Caco-2 (cell line): ENCODE results near the gene PCDHA2. TPM values are rescaled to one million over a fixed set of nuclear protein-coding genes. Genes with fewer than 3 reads are reported as not detected.
"Not testable (repeated sequence)": the region's sequence is repeated elsewhere in the genome, so short reads cannot be mapped to it uniquely, and the experiment has no call there.

Experiments
- BruUV-seq: library from RNA; stranded (reverse); fragments of 400-500 nt; replicated peaks from 2 replicates; lab custom pipeline; 2021; lab: Mats Ljungman, UMichigan
- CTCF ChIA-PET: fragments of 300-600 bp; sonication (Branson Sonifier 250); formaldehyde crosslinking; loops from one replicate; lab custom pipeline; 2022; ENCODE audit warnings: antibody characterized with exemption; lab: Charles Lee
- POLR2A ChIA-PET: fragments of 300-600 bp; sonication (Branson Sonifier 250); formaldehyde crosslinking; loops from one replicate; lab custom pipeline; 2022; ENCODE audit warnings: antibody characterized with exemption; lab: Charles Lee
- DNase-seq, 2 experiments: peaks; one replicate each; pipeline versions ENCODE4 v3.0.0 to v3.0.0-alpha.2; 2020 to 2022
- H3K27me3 ChIP-seq: replicated peaks from 2 replicates; pipeline ENCODE4 v1.6.0; 2011; ENCODE audit warnings: low read length; ENCODE audit not compliant: control insufficient read depth, insufficient read depth
- H3K36me3 ChIP-seq: 2 replicates; pipeline ENCODE4 v1.5.1; 2011; ENCODE audit warnings: low read length; ENCODE audit not compliant: control insufficient read depth, insufficient read depth
- H3K4me1 ChIP-seq: fragments of 250-450 bp; sonication (Bioruptor Pico); 2 replicates; pipeline ENCODE4 v1.5.1; 2020; ENCODE audit warnings: mild to moderate bottlenecking
- H3K4me3 ChIP-seq: 2 replicates; pipeline ENCODE4 v1.5.1; 2011; ENCODE audit warnings: low read depth, mild to moderate bottlenecking, control low read depth, low read length
- H3K9me3 ChIP-seq: fragments of 250-450 bp; sonication (Bioruptor Pico); 2 replicates; pipeline ENCODE4 v1.5.1; 2020; ENCODE audit warnings: mild to moderate bottlenecking, moderate library complexity
- H3K27ac Mint-ChIP-seq: one replicate; pipeline ENCODE4 v1.8.0; 2022; ENCODE audit warnings: mixed read lengths; ENCODE audit not compliant: unreplicated experiment
- H3K27me3 Mint-ChIP-seq: one replicate; pipeline ENCODE4 v1.8.0; 2022; ENCODE audit warnings: mixed read lengths; ENCODE audit not compliant: insufficient read depth, unreplicated experiment
- H3K36me3 Mint-ChIP-seq: one replicate; pipeline ENCODE4 v1.8.0; 2022; ENCODE audit warnings: mild to moderate bottlenecking, mixed read lengths; ENCODE audit not compliant: insufficient read depth, unreplicated experiment
- H3K4me1 Mint-ChIP-seq: one replicate; pipeline ENCODE4 v1.8.0; 2022; ENCODE audit warnings: low read depth, mixed read lengths; ENCODE audit not compliant: unreplicated experiment
- H3K4me3 Mint-ChIP-seq: one replicate; pipeline ENCODE4 v1.8.0; 2022; ENCODE audit warnings: mild to moderate bottlenecking, moderate library complexity, mixed read lengths; ENCODE audit not compliant: unreplicated experiment
- H3K9me3 Mint-ChIP-seq: one replicate; pipeline ENCODE4 v1.8.0; 2022; ENCODE audit warnings: mixed read lengths; ENCODE audit not compliant: unreplicated experiment
- CTCF ChIP-seq, 2 experiments: fragments of 200-600 bp in 1 of 2; IDR thresholded peaks; 1 replicate in 1 of 2; 2 replicates in 1 of 2; pipeline versions ENCODE4 v1.5.1 to v1.8.0; 2011 to 2022; ENCODE audit warnings: antibody characterized with exemption in 1 of 2, control low read depth in 1 of 2, inconsistent platforms in 1 of 2, low read depth in 1 of 2, low read length in 1 of 2, mild to moderate bottlenecking in 1 of 2, moderate library complexity in 1 of 2; ENCODE audit not compliant: insufficient read depth in 1 of 2, severe bottlenecking in 1 of 2, unreplicated experiment in 1 of 2
- intact Hi-C: fragments of 100-400 bp; cut with micrococcal nuclease; formaldehyde crosslinking; loops from one replicate; pipeline ENCODE4 v1.10.0; 2022; ENCODE audit not compliant: unreplicated experiment
- total RNA-seq: library from RNA; stranded (reverse); gene quantifications from 2 replicates; pipeline ENCODE4 v1.2.3, GENCODE V29; 2022

Gene PCDHA2
- total RNA-seq, 1 experiment from 2014 or later: not detected

GRCh38 chr5:140808889-140809291 lies 14.2 kb downstream of the PCDHA2 start:
- H3K27ac Mint-ChIP-seq: no peak overlapping the region
- H3K9me3 Mint-ChIP-seq: peaks cover 21% of the 10 kb centered on the region
- no peaks in the 10 kb centered on the region for H3K27me3 ChIP-seq
- no peaks in the 10 kb centered on the region for H3K9me3 ChIP-seq
- no peak overlapping the region for H3K4me3 Mint-ChIP-seq
- intact Hi-C loops: no loop called here
- CTCF ChIA-PET: no interaction called here
- H3K27me3 Mint-ChIP-seq: no peaks in the 10 kb centered on the region
- H3K4me3 ChIP-seq: no peak overlapping the region
- no TSS peak for BruUV-seq
- no peaks in the 10 kb centered on the region for H3K36me3 Mint-ChIP-seq
- H3K4me1 Mint-ChIP-seq: no peaks in the 10 kb centered on the region
- no peak for DNase-seq
- H3K4me1 ChIP-seq: no peaks in the 10 kb centered on the region
- no peak for TF ChIP-seq CTCF (IDR thresholded peaks at IDR 0.05; ENCODE audit: insufficient read depth in 1 of 2, low read depth in 1 of 2, low read length in 1 of 2, severe bottlenecking in 1 of 2, unreplicated experiment in 1 of 2)
- POLR2A ChIA-PET: no interaction called here
- no peaks in the 10 kb centered on the region for H3K36me3 ChIP-seq

- BruUV-seq: no TSS peak
- H3K36me3 ChIP-seq: no peaks in the 10 kb centered on the region
- no peak for TF ChIP-seq CTCF (IDR thresholded peaks at IDR 0.05; ENCODE audit: insufficient read depth in 1 of 2, low read depth in 1 of 2, low read length in 1 of 2, severe bottlenecking in 1 of 2, unreplicated experiment in 1 of 2)
- H3K27ac Mint-ChIP-seq: no peak within 1 kb of the TSS
- ChIA-PET POLR2A (no interaction called here), CTCF (no interaction called here)
- H3K27me3 ChIP-seq: no peaks in the 10 kb centered on the region
- H3K4me1 ChIP-seq: no peaks in the 10 kb centered on the region
- intact Hi-C loops: no loop called here
- H3K4me1 Mint-ChIP-seq: no peaks in the 10 kb centered on the region
- H3K36me3 Mint-ChIP-seq: no peaks in the 10 kb centered on the region
- peaks cover 6% of the 10 kb centered on the region for H3K9me3 Mint-ChIP-seq
- no peaks in the 10 kb centered on the region for H3K9me3 ChIP-seq
- H3K4me3 Mint-ChIP-seq: no peak within 1 kb of the TSS
- H3K27me3 Mint-ChIP-seq: no peaks in the 10 kb centered on the region
- DNase-seq: no peak
- H3K4me3 ChIP-seq: no peak within 1 kb of the TSS
Observed at GRCh38 chr5:140821375-140822280, 27.0 kb downstream of the PCDHA2 start, which contains the start of gene PCDHA5. Gene PCDHA5, plus strand, starts transcription at chr5:140821613.

GRCh38 chr5:140822281-140822629 lies 27.6 kb downstream of the PCDHA2 start:
- no peaks in the 10 kb centered on the region for H3K4me1 Mint-ChIP-seq
- ChIA-PET CTCF (no interaction called here), POLR2A (no interaction called here)
- intact Hi-C loops: no loop called here
- BruUV-seq: no TSS peak
- no peaks in the 10 kb centered on the region for H3K36me3 ChIP-seq
- H3K4me1 ChIP-seq: no peaks in the 10 kb centered on the region
- no peak for TF ChIP-seq CTCF (IDR thresholded peaks at IDR 0.05; ENCODE audit: insufficient read depth in 1 of 2, low read depth in 1 of 2, low read length in 1 of 2, severe bottlenecking in 1 of 2, unreplicated experiment in 1 of 2)
- no peak overlapping the region for H3K4me3 ChIP-seq
- H3K36me3 Mint-ChIP-seq: no peaks in the 10 kb centered on the region
- H3K9me3 ChIP-seq: no peaks in the 10 kb centered on the region
- no peak for DNase-seq
- H3K27me3 Mint-ChIP-seq: no peaks in the 10 kb centered on the region
- no peak overlapping the region for H3K27ac Mint-ChIP-seq
- no peaks in the 10 kb centered on the region for H3K27me3 ChIP-seq
- peaks cover 8% of the 10 kb centered on the region for H3K9me3 Mint-ChIP-seq
- H3K4me3 Mint-ChIP-seq: no peak overlapping the region

- H3K4me1 ChIP-seq, DNase-seq, H3K27me3 ChIP-seq, H3K4me3 ChIP-seq, POLR2A ChIA-PET, H3K4me3 Mint-ChIP-seq, H3K27me3 Mint-ChIP-seq, H3K9me3 ChIP-seq, intact Hi-C loops, CTCF ChIA-PET, H3K27ac Mint-ChIP-seq, H3K36me3 ChIP-seq, H3K4me1 Mint-ChIP-seq, BruUV-seq, H3K36me3 Mint-ChIP-seq, H3K9me3 Mint-ChIP-seq: not testable (repeated sequence)
Observed at GRCh38 chr5:140822969-140823368, 28.3 kb downstream of the PCDHA2 start.
